ENCODE data around the gene KIAA1549. TPM values are rescaled to one million over a fixed set of nuclear protein-coding genes. Genes with fewer than 3 reads are reported as not detected.
"Not testable (repeated sequence)": the region's sequence is repeated elsewhere in the genome, so short reads cannot be mapped to it uniquely, and the experiment has no call there.

KIAA1549 gene
- total RNA-seq, 1 donor from 2014 or later: 5.2 TPM

- ATAC-seq (no peak), DNase-seq (ENCODE audit: low spot score) (no peak)
- intact Hi-C loops (cut with DNase I): no loop called here
These were observed 2.5 kb downstream of the KIAA1549 start for GRCh38 chr7:138978541-138979184.

GRCh38 chr7:138976161-138976560 is 5.0 kb downstream of the KIAA1549 start:
- intact Hi-C loops (cut with DNase I); DNase-seq (ENCODE audit: low spot score); ATAC-seq: not testable (repeated sequence)

DNA sequence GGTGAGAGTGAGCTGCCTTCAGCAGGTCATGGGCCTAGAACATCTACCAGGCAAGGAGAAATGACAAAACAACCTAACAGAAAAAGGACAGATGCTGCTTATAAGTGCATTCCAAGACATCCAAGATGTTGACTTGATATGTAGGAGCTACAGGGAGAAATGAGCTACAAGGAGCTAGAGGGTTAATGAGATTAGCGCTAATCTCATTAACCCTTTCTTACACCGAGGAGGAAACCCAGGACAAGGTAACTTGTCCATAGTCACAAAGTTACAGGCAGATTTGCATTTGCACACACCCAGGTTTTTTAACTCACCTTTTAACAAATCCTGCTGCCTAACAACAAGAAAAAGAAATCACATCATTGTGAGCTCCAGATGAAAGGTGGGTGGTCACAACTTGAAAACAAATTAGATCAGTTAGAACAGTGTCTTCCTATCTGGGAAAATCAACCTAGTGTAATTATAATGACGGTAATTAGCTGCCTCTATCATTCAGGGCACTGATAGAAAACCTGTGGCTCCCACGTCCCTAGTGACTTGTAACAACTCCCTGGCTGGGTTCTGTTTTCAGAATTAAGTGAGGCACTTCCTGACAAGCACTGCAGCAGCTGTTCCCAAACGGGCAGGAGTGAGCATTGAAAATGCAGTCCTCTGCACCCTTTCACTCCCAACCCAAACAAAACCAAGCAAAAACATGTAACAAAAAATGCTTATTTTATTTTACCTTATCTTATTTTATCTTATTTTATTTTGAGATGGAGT is 5.7 kb downstream of the KIAA1549 start:
- no peak for ATAC-seq
- intact Hi-C loops (cut with DNase I): no loop called here
- no peak for DNase-seq (ENCODE audit: low spot score)

GRCh38 chr7:138974675-138975292 is 6.4 kb downstream of the KIAA1549 start:
- DNase-seq (ENCODE audit: low spot score) (no peak), ATAC-seq (no peak)
- intact Hi-C loops (cut with DNase I): no loop called here

GRCh38 chr7:138974103-138974502 is 7.1 kb downstream of the KIAA1549 start:
- no peak for ATAC-seq
- no peak for DNase-seq (ENCODE audit: low spot score)
- intact Hi-C loops (cut with DNase I): no loop called here

DNA sequence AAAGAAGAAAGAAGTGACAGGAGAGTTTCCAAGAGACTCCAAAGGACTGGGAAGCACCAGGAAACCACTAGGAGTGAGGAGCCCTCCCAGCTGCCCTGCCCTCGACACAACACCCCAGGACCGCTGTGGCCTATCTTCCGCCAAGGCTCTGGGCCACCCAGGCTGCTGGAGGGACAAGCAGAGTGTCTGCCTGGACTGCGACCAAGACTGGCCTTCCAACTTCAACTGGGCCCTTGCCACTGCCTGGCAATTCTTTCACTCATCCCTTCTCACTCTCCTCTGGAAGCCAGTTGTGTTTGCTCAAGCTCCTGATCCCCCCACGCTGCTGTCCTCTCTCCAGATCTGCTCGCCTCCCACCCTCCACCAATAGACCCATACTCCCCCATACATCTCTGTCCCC is 10.2 kb downstream of the KIAA1549 start:
- intact Hi-C loops (cut with DNase I): no loop called here
- ATAC-seq: peak; percentile 80

GRCh38 chr7:138970446-138970845 is 10.7 kb downstream of the KIAA1549 start:
- intact Hi-C loops (cut with DNase I): no loop called here
- ATAC-seq: no peak
- DNase-seq (ENCODE audit: low spot score): no peak

More for the DNA sequence above, 10.2 kb downstream of the KIAA1549 start:
- DNase-seq (ENCODE audit: low spot score): no peak

DNA sequence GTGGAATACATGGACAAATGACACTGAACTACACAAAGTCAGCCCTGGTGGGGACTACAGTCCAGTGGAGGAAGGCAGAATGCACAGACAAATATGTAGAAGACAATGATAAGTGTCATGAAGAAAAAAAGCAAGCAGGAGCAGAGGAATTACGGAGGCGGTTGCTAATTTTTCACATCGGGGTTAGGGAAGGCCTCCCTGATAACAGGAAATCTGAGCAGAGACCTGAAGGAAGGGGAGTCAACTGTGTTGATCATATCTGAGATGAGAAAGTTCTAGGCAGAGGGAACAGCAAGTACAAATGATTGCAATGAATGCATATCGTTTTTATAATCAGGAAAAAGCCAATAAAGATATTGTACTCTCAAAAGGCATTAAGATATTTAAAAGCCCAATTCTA is 14.0 kb downstream of the KIAA1549 start:
- intact Hi-C loops (cut with DNase I): no loop called here
- ATAC-seq: no peak
- DNase-seq (ENCODE audit: low spot score): no peak

GRCh38 chr7:138964624-138965436 is 16.4 kb downstream of the KIAA1549 start:
- ATAC-seq (no peak), DNase-seq (ENCODE audit: low spot score) (no peak)
- intact Hi-C loops (cut with DNase I): no loop called here

- DNase-seq (ENCODE audit: low spot score) (no peak), ATAC-seq (no peak)
- intact Hi-C loops (cut with DNase I): no loop called here
These were observed 17.5 kb downstream of the KIAA1549 start for GRCh38 chr7:138963675-138964074.

DNA sequence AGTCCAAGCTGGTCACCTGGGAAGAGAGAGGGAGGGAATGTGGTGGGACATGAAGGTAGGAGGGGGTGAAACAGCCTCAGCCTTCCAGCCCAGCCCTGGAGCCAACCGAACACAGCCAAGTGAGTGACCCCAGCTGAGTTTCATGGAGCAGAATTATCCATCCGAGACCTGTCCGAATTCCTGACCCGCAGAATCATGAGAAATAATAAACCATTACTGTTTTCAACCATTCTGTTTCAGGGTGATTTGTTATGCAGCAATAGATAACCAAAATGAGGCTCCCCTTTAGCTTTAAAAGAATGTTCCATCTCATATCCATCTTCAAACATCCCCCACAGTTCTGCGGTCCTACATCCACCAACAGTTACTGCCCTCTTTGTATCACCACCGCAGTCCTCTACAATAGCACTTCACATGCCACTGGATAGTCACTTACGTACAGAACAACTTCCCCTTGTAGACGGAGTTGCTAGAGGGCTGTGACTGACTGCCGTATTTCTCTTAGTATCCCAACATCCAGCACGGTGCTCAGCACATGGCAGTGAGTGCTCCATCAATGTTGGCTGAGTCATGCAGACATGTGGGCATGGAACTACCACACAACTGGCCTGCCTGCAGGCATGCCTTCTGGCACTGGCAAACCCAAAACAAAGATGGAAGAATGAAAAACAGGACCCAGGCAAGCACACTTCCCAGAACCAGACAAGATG is 18.5 kb downstream of the KIAA1549 start:
- intact Hi-C loops (cut with DNase I): no loop called here
- DNase-seq (ENCODE audit: low spot score) (no peak), ATAC-seq (peak; percentile 67)

- ATAC-seq (peak; percentile 67), DNase-seq (ENCODE audit: low spot score) (no peak)
- intact Hi-C loops (cut with DNase I): no loop called here
These were observed 20.0 kb downstream of the KIAA1549 start for GRCh38 chr7:138961159-138961558.

DNA sequence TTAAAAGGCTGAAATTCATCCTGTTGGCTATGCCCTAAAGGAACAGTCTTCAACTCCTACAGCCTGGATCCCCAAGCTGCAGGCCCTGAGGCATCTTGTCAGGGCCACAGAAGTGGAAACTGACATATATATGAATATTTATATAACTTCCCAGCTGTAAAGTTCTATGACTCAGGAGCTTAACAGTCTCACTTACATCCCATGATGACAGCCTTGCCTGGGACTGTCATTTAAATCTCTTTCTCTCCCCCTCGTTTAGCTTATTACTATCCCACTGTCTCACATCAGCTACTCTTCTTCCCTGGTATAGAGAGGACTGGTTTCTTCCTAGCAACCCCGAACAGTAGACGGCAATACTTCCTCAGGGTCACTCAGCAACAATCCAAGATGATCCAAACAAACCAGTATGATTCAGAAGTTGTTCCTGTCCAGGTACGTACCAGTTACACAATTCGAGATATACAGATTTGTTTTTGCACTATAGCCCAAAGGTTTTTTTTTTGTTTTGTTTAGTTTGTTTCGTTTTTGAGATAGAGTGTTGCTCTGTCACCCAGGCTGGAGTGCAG is 22.7 kb downstream of the KIAA1549 start:
- DNase-seq (ENCODE audit: low spot score) (no peak), ATAC-seq (no peak)
- intact Hi-C loops (cut with DNase I): no loop called here

- no peak for DNase-seq (ENCODE audit: low spot score)
- intact Hi-C loops (cut with DNase I): no loop called here
- no peak for ATAC-seq
These were observed 23.3 kb downstream of the KIAA1549 start for GRCh38 chr7:138957753-138958390.

DNA sequence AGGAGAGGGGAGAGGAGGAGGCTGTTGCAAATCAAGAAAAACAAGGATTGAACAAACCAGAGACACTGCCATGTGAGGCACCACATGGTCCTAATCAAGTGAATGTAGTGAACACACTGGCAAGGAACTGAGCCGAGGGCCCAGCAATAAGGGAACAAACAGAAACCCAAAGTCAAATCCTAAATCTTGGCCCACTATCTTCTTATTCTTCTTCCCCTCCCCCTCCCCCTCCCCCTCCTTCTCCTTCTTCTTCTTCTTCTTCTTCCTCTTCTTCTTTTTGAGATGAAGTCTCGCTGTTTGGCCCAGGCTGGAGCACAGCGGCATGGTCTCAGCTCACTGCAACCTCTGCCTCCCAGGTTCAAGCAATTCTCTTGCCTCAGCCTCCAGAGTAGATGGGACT is 24.0 kb downstream of the KIAA1549 start:
- DNase-seq (ENCODE audit: low spot score) (no peak), ATAC-seq (no peak)
- intact Hi-C loops (cut with DNase I): no loop called here

DNA sequence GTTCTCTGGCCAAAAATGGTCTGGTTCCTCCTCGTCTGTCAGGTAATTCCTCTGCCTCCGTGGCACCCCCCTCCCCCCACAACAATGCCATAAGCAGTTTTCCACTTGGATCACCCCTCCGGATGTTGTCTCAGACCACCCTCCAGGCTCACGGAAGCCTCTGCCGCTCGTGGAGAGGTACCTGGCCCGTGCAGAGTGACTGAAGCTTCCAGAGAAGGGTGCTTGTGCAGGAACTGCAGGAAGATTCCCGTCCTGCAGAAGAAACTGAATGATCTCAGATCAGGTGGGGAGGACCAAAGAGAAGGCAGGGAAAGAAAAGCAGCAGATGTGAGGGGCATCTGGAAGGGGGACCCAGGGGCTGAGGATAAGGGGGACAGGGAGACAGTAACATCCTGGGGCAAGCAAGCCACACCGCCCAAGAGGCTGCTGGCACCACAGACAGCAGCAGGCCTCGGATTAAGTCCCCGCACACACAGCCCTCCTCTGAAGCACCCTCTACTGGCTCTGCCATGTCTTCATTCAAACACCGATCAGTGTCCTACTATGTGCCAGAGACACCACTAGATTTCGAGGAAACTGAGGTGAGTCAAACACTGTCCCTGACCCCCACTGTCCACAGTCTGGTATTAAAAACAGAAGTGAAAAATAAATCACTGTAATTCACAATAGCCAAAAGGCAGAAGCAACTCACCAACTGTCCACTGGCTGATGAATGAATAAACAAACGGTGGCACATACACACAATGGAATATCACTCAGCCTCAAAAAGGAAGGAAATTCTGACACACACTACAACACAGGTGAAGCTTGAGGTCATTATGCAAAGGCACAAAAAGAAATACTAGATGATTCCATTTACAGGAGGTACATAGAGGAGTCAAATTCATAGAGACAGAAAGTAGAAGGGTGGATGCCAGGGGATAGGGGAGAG is 26.4 kb downstream of the KIAA1549 start:
- DNase-seq (ENCODE audit: low spot score) (no peak), ATAC-seq (no peak)
- intact Hi-C loops (cut with DNase I): no loop called here

DNA sequence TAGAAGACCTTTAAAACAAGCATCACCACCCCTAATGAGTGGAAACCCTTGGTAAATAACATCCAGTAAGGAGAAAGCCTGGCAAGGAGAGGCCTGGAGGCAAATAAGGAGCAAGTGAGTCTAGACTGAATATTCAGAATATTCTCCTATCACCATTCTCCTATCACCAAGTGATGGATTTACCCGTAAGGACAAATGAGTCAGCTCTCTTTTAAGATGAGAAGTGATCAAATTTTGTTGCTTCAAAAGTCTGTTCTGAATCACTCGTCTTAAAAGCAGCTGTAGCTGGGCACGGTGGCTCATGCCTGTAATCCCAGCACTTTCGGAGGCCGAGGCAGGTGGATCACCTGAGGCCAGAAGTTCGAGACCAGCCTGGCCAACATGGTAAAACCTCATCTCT is 28.4 kb downstream of the KIAA1549 start:
- ATAC-seq (no peak), DNase-seq (ENCODE audit: low spot score) (no peak)
- intact Hi-C loops (cut with DNase I): no loop called here
